H1 (cell line): ENCODE results near the gene PSME3. TPM values are rescaled to one million over a fixed set of nuclear protein-coding genes. Genes with fewer than 3 reads are reported as not detected.

Source experiments
- CBX8 ChIP-seq: fragments of 300-800, 300-1000 bp; sonication (generic); IDR thresholded peaks from 2 replicates; pipeline ENCODE4 v1.7.1; 2016; ENCODE audit warnings: low read depth, low read length, borderline replicate concordance
- CHD1 ChIP-seq: IDR thresholded peaks from 2 replicates; pipeline ENCODE4 v1.6.1; 2012; ENCODE audit warnings: low read depth, low read length, improper control_type of control experiment
- FOSL1 ChIP-seq: IDR thresholded peaks from 2 replicates; pipeline ENCODE4 v1.6.1; 2011; ENCODE audit warnings: mild to moderate bottlenecking, low read depth, low read length, moderate library complexity; ENCODE audit not compliant: insufficient read depth
- JUN ChIP-seq: IDR thresholded peaks from 2 replicates; pipeline ENCODE4 v1.6.1; 2011; ENCODE audit warnings: low read depth, mild to moderate bottlenecking, improper control_type of control experiment, low read length
- KDM1A ChIP-seq: fragments of 200-600, 300-600 bp; sonication (generic); IDR thresholded peaks from 2 replicates; pipeline ENCODE4 v1.7.1; 2016; ENCODE audit warnings: mild to moderate bottlenecking, low read length, borderline replicate concordance
- KDM4A ChIP-seq: IDR thresholded peaks from one replicate; pipeline ENCODE4 v1.7.1; 2012; ENCODE audit warnings: low read depth, mild to moderate bottlenecking, moderate library complexity, low read length, inconsistent platforms; ENCODE audit not compliant: severe bottlenecking
- NRF1 ChIP-seq: IDR thresholded peaks from 2 replicates; pipeline ENCODE4 v1.6.1; 2011; ENCODE audit warnings: mild to moderate bottlenecking, low read depth, low read length, improper control_type of control experiment
- RAD21 ChIP-seq, 2 experiments: IDR thresholded peaks in 1 of 2; conservative IDR thresholded peaks in 1 of 2; 2 replicates each; pipeline ENCODE4 v1.6.1; 2011; ENCODE audit warnings: low read depth in 2 of 2, low read length in 2 of 2, improper control_type of control experiment in 1 of 2, inconsistent platforms in 1 of 2, mild to moderate bottlenecking in 1 of 2, moderate library complexity in 1 of 2
- RBBP5 ChIP-seq: IDR thresholded peaks from 2 replicates; pipeline ENCODE4 v1.7.1; 2012; ENCODE audit warnings: low read depth, mild to moderate bottlenecking, inconsistent platforms, low read length, moderate library complexity, borderline replicate concordance
- SP1 ChIP-seq: IDR thresholded peaks from 2 replicates; pipeline ENCODE4 v1.6.1; 2011; ENCODE audit warnings: low read depth, low read length
- polyA plus RNA-seq, 7 experiments: library from polyadenylated mRNA; depleted of rRNA in 3 of 7; stranded (reverse) in 5 of 7; unstranded in 2 of 7; fragments of >200 nt in 5 of 7; fragments of 200-250 nt in 2 of 7; gene quantifications; 1 replicate in 5 of 7; 2 replicates in 1 of 7; 4 replicates in 1 of 7; pipeline versions ENCODE4 v1.2.1 to v1.2.3, GENCODE V29; 2011 to 2013; ENCODE audit warnings: missing spikeins in 2 of 7, mixed read lengths in 2 of 7
- total RNA-seq: library from RNA; stranded (reverse); fragmentation: NEBNext Ultra II Directional; extraction: Animal tissue kit (Norgen Biotek cat#: 25700); gene quantifications from 2 replicates; pipeline ENCODE4 v1.2.1, GENCODE V29; 2021
- TF ChIP-seq, protein P1 (sequence below): fragments of 300-600 bp; sonication (generic); IDR thresholded peaks from 2 replicates; pipeline ENCODE4 v1.7.1; 2012; ENCODE audit warnings: low read length, moderate library complexity, mild to moderate bottlenecking, inconsistent platforms; ENCODE audit not compliant: insufficient replicate concordance
- TF ChIP-seq, protein P2 (sequence below): IDR thresholded peaks from 2 replicates; pipeline ENCODE4 v1.6.1; 2012; ENCODE audit warnings: inconsistent platforms

Gene PSME3
- total and polyA plus RNA-seq, 2 of the 8 experiments (the other 6 are each of a cell fraction or from before 2014, with no cell fraction given): 149 to 224 TPM

DNA sequence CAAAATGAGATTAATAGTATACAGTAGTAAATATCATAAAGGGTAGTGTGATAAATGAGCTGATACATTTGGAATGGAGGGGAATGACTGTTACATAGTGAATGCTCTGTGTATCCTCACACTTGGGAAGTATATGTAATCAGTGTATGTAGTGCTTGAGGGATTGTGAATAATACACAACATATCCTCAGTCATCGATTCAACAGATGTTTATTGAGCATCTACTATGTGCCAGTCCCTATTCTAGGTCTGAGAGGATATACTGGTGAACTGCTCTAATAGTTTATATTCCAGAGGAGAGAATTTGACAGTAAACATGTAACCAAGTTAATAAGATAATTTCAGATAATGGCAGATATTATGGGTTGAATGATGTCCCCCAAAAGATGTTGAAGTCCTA lies 5.7 kb upstream of the PSME3 start (continued):
- TF ChIP-seq, protein P1, sequence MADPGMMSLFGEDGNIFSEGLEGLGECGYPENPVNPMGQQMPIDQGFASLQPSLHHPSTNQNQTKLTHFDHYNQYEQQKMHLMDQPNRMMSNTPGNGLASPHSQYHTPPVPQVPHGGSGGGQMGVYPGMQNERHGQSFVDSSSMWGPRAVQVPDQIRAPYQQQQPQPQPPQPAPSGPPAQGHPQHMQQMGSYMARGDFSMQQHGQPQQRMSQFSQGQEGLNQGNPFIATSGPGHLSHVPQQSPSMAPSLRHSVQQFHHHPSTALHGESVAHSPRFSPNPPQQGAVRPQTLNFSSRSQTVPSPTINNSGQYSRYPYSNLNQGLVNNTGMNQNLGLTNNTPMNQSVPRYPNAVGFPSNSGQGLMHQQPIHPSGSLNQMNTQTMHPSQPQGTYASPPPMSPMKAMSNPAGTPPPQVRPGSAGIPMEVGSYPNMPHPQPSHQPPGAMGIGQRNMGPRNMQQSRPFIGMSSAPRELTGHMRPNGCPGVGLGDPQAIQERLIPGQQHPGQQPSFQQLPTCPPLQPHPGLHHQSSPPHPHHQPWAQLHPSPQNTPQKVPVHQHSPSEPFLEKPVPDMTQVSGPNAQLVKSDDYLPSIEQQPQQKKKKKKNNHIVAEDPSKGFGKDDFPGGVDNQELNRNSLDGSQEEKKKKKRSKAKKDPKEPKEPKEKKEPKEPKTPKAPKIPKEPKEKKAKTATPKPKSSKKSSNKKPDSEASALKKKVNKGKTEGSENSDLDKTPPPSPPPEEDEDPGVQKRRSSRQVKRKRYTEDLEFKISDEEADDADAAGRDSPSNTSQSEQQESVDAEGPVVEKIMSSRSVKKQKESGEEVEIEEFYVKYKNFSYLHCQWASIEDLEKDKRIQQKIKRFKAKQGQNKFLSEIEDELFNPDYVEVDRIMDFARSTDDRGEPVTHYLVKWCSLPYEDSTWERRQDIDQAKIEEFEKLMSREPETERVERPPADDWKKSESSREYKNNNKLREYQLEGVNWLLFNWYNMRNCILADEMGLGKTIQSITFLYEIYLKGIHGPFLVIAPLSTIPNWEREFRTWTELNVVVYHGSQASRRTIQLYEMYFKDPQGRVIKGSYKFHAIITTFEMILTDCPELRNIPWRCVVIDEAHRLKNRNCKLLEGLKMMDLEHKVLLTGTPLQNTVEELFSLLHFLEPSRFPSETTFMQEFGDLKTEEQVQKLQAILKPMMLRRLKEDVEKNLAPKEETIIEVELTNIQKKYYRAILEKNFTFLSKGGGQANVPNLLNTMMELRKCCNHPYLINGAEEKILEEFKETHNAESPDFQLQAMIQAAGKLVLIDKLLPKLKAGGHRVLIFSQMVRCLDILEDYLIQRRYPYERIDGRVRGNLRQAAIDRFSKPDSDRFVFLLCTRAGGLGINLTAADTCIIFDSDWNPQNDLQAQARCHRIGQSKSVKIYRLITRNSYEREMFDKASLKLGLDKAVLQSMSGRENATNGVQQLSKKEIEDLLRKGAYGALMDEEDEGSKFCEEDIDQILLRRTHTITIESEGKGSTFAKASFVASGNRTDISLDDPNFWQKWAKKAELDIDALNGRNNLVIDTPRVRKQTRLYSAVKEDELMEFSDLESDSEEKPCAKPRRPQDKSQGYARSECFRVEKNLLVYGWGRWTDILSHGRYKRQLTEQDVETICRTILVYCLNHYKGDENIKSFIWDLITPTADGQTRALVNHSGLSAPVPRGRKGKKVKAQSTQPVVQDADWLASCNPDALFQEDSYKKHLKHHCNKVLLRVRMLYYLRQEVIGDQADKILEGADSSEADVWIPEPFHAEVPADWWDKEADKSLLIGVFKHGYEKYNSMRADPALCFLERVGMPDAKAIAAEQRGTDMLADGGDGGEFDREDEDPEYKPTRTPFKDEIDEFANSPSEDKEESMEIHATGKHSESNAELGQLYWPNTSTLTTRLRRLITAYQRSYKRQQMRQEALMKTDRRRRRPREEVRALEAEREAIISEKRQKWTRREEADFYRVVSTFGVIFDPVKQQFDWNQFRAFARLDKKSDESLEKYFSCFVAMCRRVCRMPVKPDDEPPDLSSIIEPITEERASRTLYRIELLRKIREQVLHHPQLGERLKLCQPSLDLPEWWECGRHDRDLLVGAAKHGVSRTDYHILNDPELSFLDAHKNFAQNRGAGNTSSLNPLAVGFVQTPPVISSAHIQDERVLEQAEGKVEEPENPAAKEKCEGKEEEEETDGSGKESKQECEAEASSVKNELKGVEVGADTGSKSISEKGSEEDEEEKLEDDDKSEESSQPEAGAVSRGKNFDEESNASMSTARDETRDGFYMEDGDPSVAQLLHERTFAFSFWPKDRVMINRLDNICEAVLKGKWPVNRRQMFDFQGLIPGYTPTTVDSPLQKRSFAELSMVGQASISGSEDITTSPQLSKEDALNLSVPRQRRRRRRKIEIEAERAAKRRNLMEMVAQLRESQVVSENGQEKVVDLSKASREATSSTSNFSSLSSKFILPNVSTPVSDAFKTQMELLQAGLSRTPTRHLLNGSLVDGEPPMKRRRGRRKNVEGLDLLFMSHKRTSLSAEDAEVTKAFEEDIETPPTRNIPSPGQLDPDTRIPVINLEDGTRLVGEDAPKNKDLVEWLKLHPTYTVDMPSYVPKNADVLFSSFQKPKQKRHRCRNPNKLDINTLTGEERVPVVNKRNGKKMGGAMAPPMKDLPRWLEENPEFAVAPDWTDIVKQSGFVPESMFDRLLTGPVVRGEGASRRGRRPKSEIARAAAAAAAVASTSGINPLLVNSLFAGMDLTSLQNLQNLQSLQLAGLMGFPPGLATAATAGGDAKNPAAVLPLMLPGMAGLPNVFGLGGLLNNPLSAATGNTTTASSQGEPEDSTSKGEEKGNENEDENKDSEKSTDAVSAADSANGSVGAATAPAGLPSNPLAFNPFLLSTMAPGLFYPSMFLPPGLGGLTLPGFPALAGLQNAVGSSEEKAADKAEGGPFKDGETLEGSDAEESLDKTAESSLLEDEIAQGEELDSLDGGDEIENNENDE: no peak
- TF ChIP-seq JUN (no peak), KDM1A (no peak), CBX8 (no peak), NRF1 (no peak), KDM4A (no peak), RBBP5 (no peak), SP1 (no peak), FOSL1 (no peak), CHD1 (no peak), RAD21 (IDR thresholded peaks at IDR 0.05 in 1 of 2, conservative IDR thresholded peaks at IDR 0.05 in 1 of 2; ENCODE audit: low read depth in 2 of 2, low read length in 2 of 2) (no peak)
- TF ChIP-seq, protein P2, sequence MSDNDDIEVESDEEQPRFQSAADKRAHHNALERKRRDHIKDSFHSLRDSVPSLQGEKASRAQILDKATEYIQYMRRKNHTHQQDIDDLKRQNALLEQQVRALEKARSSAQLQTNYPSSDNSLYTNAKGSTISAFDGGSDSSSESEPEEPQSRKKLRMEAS: no peak
